Common myeloid progenitor, CD34-positive (primary cell): Measurements from ENCODE around the gene TMA7.
A peak's percentile ranks its signal among the peaks of the same experiment; 100 is the strongest.

Source experiments
- CTCF ChIA-PET: fragments of 350-600 bp; sonication (Branson Sonifier 250); formaldehyde crosslinking; loops from one replicate; lab custom pipeline; 2021; ENCODE audit warnings: antibody characterized with exemption; lab: Charles Lee
- POLR2A ChIA-PET: fragments of 350-600 bp; sonication (Branson Sonifier 250); formaldehyde crosslinking; loops from one replicate; lab custom pipeline; 2021; ENCODE audit warnings: antibody characterized with exemption; lab: Charles Lee
- DNase-seq, 3 donors: peaks; one replicate each; pipeline versions ENCODE4 v3.0.0 to v3.0.0-alpha.2; 2013
- H3K27ac ChIP-seq, 2 experiments: 1 replicate in 1 of 2; 2 replicates in 1 of 2; pipeline ENCODE4 v1.7.0; 2013; ENCODE audit warnings: inconsistent platforms in 2 of 2, low read length in 2 of 2, mild to moderate bottlenecking in 2 of 2, low read depth in 1 of 2, moderate library complexity in 1 of 2; ENCODE audit not compliant: severe bottlenecking in 2 of 2, insufficient read depth in 1 of 2, poor library complexity in 1 of 2
- H3K27me3 ChIP-seq, 5 experiments: replicated peaks in 2 of 5; 1 replicate in 3 of 5; 2 replicates in 2 of 5; pipeline versions ENCODE4 v1.6.1 to v1.7.0; 2013; ENCODE audit warnings: low read length in 4 of 5, mild to moderate bottlenecking in 2 of 5, moderate library complexity in 2 of 5, inconsistent platforms in 1 of 5; ENCODE audit not compliant: insufficient read depth in 5 of 5, control insufficient read depth in 4 of 5
- H3K36me3 ChIP-seq, 4 experiments: 1 replicate in 2 of 4; 2 replicates in 2 of 4; pipeline versions ENCODE4 v1.6.1 to v1.7.0; 2013; ENCODE audit warnings: low read length in 3 of 4, control low read depth in 1 of 4, mild to moderate bottlenecking in 1 of 4; ENCODE audit not compliant: control insufficient read depth in 4 of 4, insufficient read depth in 4 of 4
- H3K4me1 ChIP-seq, 4 experiments: 1 replicate in 3 of 4; 2 replicates in 1 of 4; pipeline versions ENCODE4 v1.6.1 to v1.7.1; 2013; ENCODE audit warnings: low read length in 3 of 4, mild to moderate bottlenecking in 3 of 4, control low read depth in 1 of 4, inconsistent platforms in 1 of 4, moderate library complexity in 1 of 4; ENCODE audit not compliant: control insufficient read depth in 4 of 4, insufficient read depth in 4 of 4; ENCODE audit errors: control extremely low read depth in 1 of 4
- H3K4me3 ChIP-seq, 7 experiments: 1 replicate in 4 of 7; 2 replicates in 3 of 7; pipeline versions ENCODE4 v1.5.1 to v1.7.0; 2013; ENCODE audit warnings: mild to moderate bottlenecking in 7 of 7, low read length in 6 of 7, moderate library complexity in 6 of 7, inconsistent platforms in 2 of 7, low read depth in 2 of 7, control low read depth in 1 of 7; ENCODE audit not compliant: insufficient read depth in 4 of 7, control insufficient read depth in 1 of 7; ENCODE audit errors: extremely low read depth in 1 of 7
- H3K9me3 ChIP-seq, 5 experiments: 1 replicate in 4 of 5; 2 replicates in 1 of 5; pipeline versions ENCODE4 v1.6.1 to v1.7.1; 2013; ENCODE audit warnings: low read length in 4 of 5, mild to moderate bottlenecking in 2 of 5, inconsistent platforms in 1 of 5, low read depth in 1 of 5, moderate library complexity in 1 of 5; ENCODE audit not compliant: control insufficient read depth in 4 of 5, insufficient read depth in 2 of 5; ENCODE audit errors: control extremely low read depth in 1 of 5
- WGBS: methylation state at CpG from one replicate; pipeline ENCODE4 v1.1.5; 2013; ENCODE audit not compliant: insufficient coverage; 5-methylcytosine and 5-hydroxymethylcytosine counted together

Gene TMA7

GRCh38 chr3:48465531-48466378 lies 25.7 kb downstream of the TMA7 start:
- Histone ChIP-seq H3K36me3 (peaks cover under 1 to 70% (median 36%) of the 10 kb centered on the region in 4 experiments), H3K27ac (peak overlapping the region; percentile 95 to 96), H3K4me3 (peak overlapping the region in 6 of 7 experiments; percentile 56 to 83 (median 68)), H3K27me3 (no peaks in the 10 kb centered on the region), H3K9me3 (no peaks in the 10 kb centered on the region), H3K4me1 (peaks cover 0 to 54% (median 46%) of the 10 kb centered on the region in 4 experiments)
- peak; percentile 91 to 98 (median 97) for DNase-seq
- WGBS, result 4% methylated on average over 19 of the region's 21 CpGs
- ChIA-PET CTCF (interaction anchor here (1.0 to 2.1 kb wide), 6 partner anchors 8 to 84 kb away, joined by 3 to 7 read pairs (median 4); partner anchors contain the start of genes CCDC51 and TMA7), POLR2A (interaction anchor here (0.5 to 1.5 kb wide), 3 partner anchors 19 to 88 kb away, joined by 3 read pairs; partner anchors contain the start of gene ATRIP)

GRCh38 chr3:48466386-48467109 lies 26.5 kb downstream of the TMA7 start:
- Histone ChIP-seq H3K9me3 (no peaks in the 10 kb centered on the region), H3K4me3 (peak overlapping the region in 6 of 7 experiments; percentile 56 to 83 (median 68)), H3K36me3 (peaks cover 0 to 62% (median 29%) of the 10 kb centered on the region in 4 experiments), H3K27ac (peak overlapping the region; percentile 95 to 96), H3K4me1 (peaks cover 0 to 57% (median 48%) of the 10 kb centered on the region in 4 experiments), H3K27me3 (no peaks in the 10 kb centered on the region)
- ChIA-PET CTCF (interaction anchor here (1.0 to 2.1 kb wide), 7 partner anchors 9 to 83 kb away, joined by 3 to 7 read pairs (median 4); partner anchors contain the start of genes CCDC51 and TMA7), POLR2A (interaction anchor here (0.5 to 1.5 kb wide), 3 partner anchors 19 to 87 kb away, joined by 3 read pairs; partner anchors contain the start of gene ATRIP)
- DNase-seq, result peak in 2 of 3 donors; percentile 31 to 37
- WGBS, result 32% methylated on average over 13 of the region's 19 CpGs

- ChIA-PET POLR2A (no interaction called here), CTCF (interaction anchor here (1.3 to 2.1 kb wide), 4 partner anchors 25 to 82 kb away, joined by 4 to 7 read pairs (median 6); no protein-coding TSS in a partner anchor)
- peaks cover 0 to 62% (median 28%) of the 10 kb centered on the region in 4 experiments for H3K36me3 ChIP-seq
- H3K4me3 ChIP-seq, result peak overlapping the region in 5 of 7 experiments; percentile 62 to 83 (median 71)
- H3K27me3 ChIP-seq, result no peaks in the 10 kb centered on the region
- peaks cover 0 to 60% (median 52%) of the 10 kb centered on the region in 4 experiments for H3K4me1 ChIP-seq
- WGBS, result 90% methylated on average over 9 of the region's 9 CpGs
- no peak for DNase-seq
- H3K27ac ChIP-seq, result peak overlapping the region; percentile 36 to 96
- no peaks in the 10 kb centered on the region for H3K9me3 ChIP-seq
Measured at GRCh38 chr3:48467110-48467454, 27.0 kb downstream of the TMA7 start.

DNA sequence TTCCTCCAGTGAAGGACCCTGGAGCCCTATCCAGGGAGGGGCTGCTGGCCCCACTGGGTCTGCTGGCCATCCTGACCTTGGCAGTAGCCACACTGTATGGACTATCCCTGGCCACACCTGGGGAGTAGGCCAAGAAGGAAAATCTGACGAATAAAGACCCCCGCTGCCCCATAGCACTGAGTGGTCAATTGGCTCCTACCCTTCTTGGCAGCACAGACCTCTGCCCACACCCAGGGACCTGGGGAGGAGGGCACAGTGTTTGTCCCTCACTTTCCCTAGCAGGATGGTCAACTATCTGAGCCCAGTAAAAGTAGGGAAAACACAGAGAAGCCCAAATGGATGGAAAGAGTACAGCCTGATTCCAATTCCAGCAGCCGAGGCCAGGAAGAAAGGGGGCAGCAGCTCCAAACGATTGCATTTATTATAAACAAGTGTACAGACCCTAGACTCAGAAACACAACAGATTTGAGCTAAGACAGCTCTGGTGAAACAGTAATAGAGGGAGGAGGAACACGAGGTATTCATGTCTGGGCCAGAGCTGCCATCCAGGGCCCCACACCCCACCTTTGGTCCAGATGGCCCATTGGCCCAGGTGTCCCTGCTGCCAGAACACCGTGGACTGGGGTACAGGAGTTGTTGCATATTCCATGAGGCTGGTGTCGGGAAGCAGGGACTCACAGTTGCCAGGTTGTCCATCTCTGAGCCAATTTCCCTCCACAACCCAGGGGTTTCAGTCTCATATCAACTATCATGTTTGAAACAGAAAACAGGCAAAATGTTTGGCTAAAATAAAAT lies 27.6 kb downstream of the TMA7 start:
- 92% methylated on average over 5 of the region's 7 CpGs for WGBS

DNA sequence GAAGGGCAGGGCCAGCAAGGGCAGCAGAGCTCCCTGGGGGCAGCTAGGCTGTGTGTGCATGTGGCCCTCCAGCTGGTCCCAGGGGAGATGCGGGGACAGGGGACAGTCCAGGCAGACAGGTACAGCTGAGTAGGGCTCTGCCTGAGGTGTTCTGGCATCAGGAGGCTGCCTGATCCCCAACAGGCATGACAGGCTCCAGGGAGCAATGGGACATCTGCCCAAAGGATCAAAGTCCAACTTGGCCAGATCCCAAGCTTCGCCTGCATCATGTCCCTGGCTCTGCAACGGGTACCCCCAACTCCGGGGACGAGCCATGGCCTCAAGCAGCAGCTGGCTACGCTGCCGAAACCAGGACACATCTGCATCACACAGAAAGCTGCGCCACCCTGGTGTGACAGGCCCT lies 28.3 kb downstream of the TMA7 start:
- POLR2A ChIA-PET, result no interaction called here
- peaks cover 0 to 54% (median 28%) of the 10 kb centered on the region in 4 experiments for H3K36me3 ChIP-seq

More for the DNA sequence above, 27.6 kb downstream of the TMA7 start:
- Histone ChIP-seq H3K36me3 (peaks cover 0 to 60% (median 28%) of the 10 kb centered on the region in 4 experiments), H3K27me3 (no peaks in the 10 kb centered on the region), H3K4me1 (peaks cover 0 to 66% (median 58%) of the 10 kb centered on the region in 4 experiments), H3K9me3 (no peaks in the 10 kb centered on the region), H3K4me3 (peak overlapping the region in 2 of 7 experiments; percentile 19 to 71), H3K27ac (peak overlapping the region; percentile 36 to 96)
- ChIA-PET POLR2A (no interaction called here), CTCF (interaction anchor here (0.6 to 2.1 kb wide), 4 partner anchors 26 to 147 kb away, joined by 3 to 7 read pairs (median 5); no protein-coding TSS in a partner anchor)
- no peak for DNase-seq

More for the DNA sequence above, 28.3 kb downstream of the TMA7 start:
- WGBS, result 97% methylated on average over 7 of the region's 8 CpGs
- Histone ChIP-seq H3K27ac (peak overlapping the region; percentile 36 to 96), H3K9me3 (no peaks in the 10 kb centered on the region), H3K27me3 (no peaks in the 10 kb centered on the region), H3K4me1 (peaks cover 0 to 71% (median 62%) of the 10 kb centered on the region in 4 experiments), H3K4me3 (no peak overlapping the region)
- DNase-seq, result no peak
- CTCF ChIA-PET, result interaction anchor here (1.4 kb wide), 1 partner anchor 39 kb away, joined by 6 read pairs; no protein-coding TSS in a partner anchor
